Measurements from ENCODE around the gene FLNC. TPM values are rescaled to one million over a fixed set of nuclear protein-coding genes. Genes with fewer than 3 reads are reported as not detected.

Gene FLNC
- total RNA-seq, 1 experiment from 2014 or later, result 128 TPM

DNA sequence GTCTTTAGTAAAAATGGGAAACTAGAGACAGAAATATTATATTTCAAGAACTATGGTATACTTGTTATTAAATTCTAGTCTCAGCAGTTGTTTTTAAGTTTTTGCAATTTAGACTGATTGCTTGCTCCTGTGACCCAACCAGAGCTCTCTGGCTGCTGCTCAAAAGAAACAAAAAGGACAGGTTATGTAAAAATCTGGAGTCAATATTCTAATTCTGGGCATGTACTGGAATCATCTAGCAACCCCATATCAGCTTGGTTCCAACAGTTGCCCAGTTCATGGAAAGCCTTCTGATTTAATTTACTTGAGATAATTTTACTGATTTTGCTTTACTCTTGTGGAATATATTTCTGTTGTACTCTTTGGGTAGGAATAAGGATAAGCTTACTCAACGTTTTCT, 70.0 kb downstream of the FLNC start:
- no peak for DNase-seq
- H3K36me3 ChIP-seq (ENCODE audit: control insufficient read depth, insufficient read depth, low read length), result no peaks in the 10 kb centered on the region
- ChIA-PET POLR2A (no interaction called here), CTCF (no interaction called here)
- H3K4me3 ChIP-seq (ENCODE audit: low read depth, low read length), result no peak overlapping the region
- Mint-ChIP-seq H3K27me3 (ENCODE audit: insufficient read depth, unreplicated experiment) (no peaks in the 10 kb centered on the region), H3K9me3 (ENCODE audit: unreplicated experiment) (no peaks in the 10 kb centered on the region), H3K4me3 (ENCODE audit: unreplicated experiment) (no peak overlapping the region), H3K4me1 (ENCODE audit: low read depth, unreplicated experiment) (peaks cover 8% of the 10 kb centered on the region), H3K36me3 (ENCODE audit: insufficient read depth, unreplicated experiment) (no peaks in the 10 kb centered on the region), H3K27ac (ENCODE audit: unreplicated experiment) (no peak overlapping the region)
- H3K4me1 ChIP-seq, result no peaks in the 10 kb centered on the region
- no peaks in the 10 kb centered on the region for H3K9me3 ChIP-seq
- BruUV-seq (replicated peaks), result no TSS peak
- H3K27me3 ChIP-seq (replicated peaks; ENCODE audit: control insufficient read depth, insufficient read depth, low read length), result no peaks in the 10 kb centered on the region
- intact Hi-C loops (cut with micrococcal nuclease; ENCODE audit: unreplicated experiment), result loop anchor here (5.0 kb wide), 1 partner anchor 47 kb away; no protein-coding TSS in a partner anchor
- TF ChIP-seq, protein P1, sequence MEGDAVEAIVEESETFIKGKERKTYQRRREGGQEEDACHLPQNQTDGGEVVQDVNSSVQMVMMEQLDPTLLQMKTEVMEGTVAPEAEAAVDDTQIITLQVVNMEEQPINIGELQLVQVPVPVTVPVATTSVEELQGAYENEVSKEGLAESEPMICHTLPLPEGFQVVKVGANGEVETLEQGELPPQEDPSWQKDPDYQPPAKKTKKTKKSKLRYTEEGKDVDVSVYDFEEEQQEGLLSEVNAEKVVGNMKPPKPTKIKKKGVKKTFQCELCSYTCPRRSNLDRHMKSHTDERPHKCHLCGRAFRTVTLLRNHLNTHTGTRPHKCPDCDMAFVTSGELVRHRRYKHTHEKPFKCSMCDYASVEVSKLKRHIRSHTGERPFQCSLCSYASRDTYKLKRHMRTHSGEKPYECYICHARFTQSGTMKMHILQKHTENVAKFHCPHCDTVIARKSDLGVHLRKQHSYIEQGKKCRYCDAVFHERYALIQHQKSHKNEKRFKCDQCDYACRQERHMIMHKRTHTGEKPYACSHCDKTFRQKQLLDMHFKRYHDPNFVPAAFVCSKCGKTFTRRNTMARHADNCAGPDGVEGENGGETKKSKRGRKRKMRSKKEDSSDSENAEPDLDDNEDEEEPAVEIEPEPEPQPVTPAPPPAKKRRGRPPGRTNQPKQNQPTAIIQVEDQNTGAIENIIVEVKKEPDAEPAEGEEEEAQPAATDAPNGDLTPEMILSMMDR (IDR thresholded peaks at IDR 0.05; ENCODE audit: insufficient read depth in 1 of 2, low read depth in 1 of 2, low read length in 1 of 2, severe bottlenecking in 1 of 2, unreplicated experiment in 1 of 2), result no peak

DNA sequence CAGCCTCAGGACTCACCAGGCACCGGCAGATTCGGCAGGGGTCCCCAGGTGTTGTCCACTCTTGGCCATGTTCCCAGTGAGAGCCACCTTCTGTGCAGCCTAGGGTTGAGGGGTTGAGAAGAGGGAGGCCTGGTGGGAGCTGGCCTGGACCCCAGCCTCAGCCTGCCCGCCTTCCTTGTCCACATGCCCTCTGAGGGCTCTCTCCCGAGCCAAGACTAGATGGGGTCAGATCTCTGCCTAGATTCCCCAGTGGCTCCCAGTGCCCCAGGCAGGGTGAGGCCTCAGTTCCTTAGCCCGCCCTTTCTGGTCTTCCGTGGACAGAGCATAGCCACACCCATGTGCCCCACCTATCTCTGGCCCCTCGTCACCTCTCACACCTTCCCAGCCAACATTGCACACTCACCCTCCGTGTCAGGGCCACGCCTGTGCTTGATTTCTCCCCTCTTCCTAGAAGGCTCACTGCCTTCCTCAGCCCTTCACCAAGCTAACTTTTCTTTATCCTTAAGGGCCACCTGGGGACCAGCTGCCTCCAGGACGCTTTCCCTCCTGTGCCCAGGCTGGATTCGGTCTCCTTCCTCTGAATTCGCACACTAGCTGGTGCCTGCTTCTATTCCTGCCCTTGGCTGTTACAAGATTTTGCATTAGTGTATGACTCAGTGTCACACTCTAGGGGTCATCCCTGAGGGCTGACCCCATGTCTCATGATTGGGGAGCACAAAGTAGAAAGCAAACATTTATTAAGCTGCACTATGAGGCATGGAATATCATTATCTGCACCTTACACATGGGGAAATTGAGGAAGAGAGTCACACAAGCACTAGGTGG, 72.8 kb downstream of the FLNC start:
- no peaks in the 10 kb centered on the region for H3K4me1 ChIP-seq
- H3K27me3 ChIP-seq (replicated peaks; ENCODE audit: control insufficient read depth, insufficient read depth, low read length), result no peaks in the 10 kb centered on the region
- H3K9me3 ChIP-seq, result no peaks in the 10 kb centered on the region
- H3K36me3 Mint-ChIP-seq (ENCODE audit: insufficient read depth, unreplicated experiment), result no peaks in the 10 kb centered on the region
- intact Hi-C loops (cut with micrococcal nuclease; ENCODE audit: unreplicated experiment), result loop anchor here (5.0 kb wide), 1 partner anchor 44 kb away; no protein-coding TSS in a partner anchor
- DNase-seq, result peak in 1 of 2 experiments; percentile 43
- H3K9me3 Mint-ChIP-seq (ENCODE audit: unreplicated experiment), result no peaks in the 10 kb centered on the region
- H3K4me1 Mint-ChIP-seq (ENCODE audit: low read depth, unreplicated experiment), result peaks cover 8% of the 10 kb centered on the region
- TF ChIP-seq, protein P1 (IDR thresholded peaks at IDR 0.05; ENCODE audit: insufficient read depth in 1 of 2, low read depth in 1 of 2, low read length in 1 of 2, severe bottlenecking in 1 of 2, unreplicated experiment in 1 of 2), result no peak
- BruUV-seq (replicated peaks), result no TSS peak
- H3K36me3 ChIP-seq (ENCODE audit: control insufficient read depth, insufficient read depth, low read length), result no peaks in the 10 kb centered on the region
- ChIA-PET CTCF (interaction anchor here (1.7 kb wide), 1 partner anchor 189 kb away, joined by 9 read pairs; no protein-coding TSS in a partner anchor), POLR2A (no interaction called here)
- H3K4me3 Mint-ChIP-seq (ENCODE audit: unreplicated experiment), result no peak overlapping the region
- H3K27me3 Mint-ChIP-seq (ENCODE audit: insufficient read depth, unreplicated experiment), result no peaks in the 10 kb centered on the region
- H3K27ac Mint-ChIP-seq (ENCODE audit: unreplicated experiment), result no peak overlapping the region
- no peak overlapping the region for H3K4me3 ChIP-seq (ENCODE audit: low read depth, low read length)

DNA sequence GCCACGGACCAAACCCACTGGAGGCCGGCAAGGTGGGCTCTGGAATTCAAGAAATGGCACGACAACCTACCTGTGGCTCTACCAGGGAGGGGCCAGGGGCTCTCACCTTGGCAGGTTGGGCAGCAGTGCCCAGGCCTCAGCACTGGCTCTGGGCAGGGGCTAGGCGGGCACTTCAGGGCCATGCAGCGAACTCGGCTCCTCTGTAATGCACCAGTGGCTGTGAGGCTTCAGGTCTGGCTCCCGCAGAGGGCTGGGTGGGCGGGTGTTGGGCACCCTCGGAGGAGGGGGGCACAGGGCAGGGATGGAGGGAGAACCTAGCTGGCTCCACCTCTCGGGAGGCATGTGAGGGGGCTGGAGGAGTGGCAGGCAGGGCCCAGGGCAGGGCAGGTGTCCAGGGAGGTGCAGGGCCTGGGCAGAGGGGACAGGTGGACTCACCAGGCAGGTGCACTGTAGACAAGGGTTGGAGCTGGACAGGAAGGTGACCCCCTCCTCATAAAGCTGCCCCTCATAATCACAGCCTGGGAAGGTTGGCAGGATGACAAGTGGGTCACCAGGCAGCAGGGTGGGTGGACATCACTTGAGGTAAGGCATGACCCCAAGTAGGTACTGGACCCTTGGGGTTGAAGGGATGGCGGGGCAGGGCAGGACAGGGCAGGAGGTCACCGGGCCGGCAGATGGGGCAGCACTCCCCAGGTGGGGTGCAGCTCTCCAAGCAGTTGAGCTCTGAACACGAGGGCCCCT, 73.6 kb downstream of the FLNC start:
- DNase-seq, result no peak
- POLR2A ChIA-PET, result no interaction called here
- Histone ChIP-seq H3K9me3 (no peaks in the 10 kb centered on the region), H3K36me3 (ENCODE audit: control insufficient read depth, insufficient read depth, low read length) (no peaks in the 10 kb centered on the region), H3K4me1 (no peaks in the 10 kb centered on the region), H3K4me3 (ENCODE audit: low read depth, low read length) (no peak overlapping the region), H3K27me3 (replicated peaks; ENCODE audit: control insufficient read depth, insufficient read depth, low read length) (no peaks in the 10 kb centered on the region)
- intact Hi-C loops (cut with micrococcal nuclease; ENCODE audit: unreplicated experiment), result loop anchor here (1.0 to 5.0 kb wide), 2 partner anchors 44 to 188 kb away; no protein-coding TSS in a partner anchor
- TF ChIP-seq, protein P1 (IDR thresholded peaks at IDR 0.05; ENCODE audit: insufficient read depth in 1 of 2, low read depth in 1 of 2, low read length in 1 of 2, severe bottlenecking in 1 of 2, unreplicated experiment in 1 of 2), result no peak
- no peaks in the 10 kb centered on the region for H3K9me3 Mint-ChIP-seq (ENCODE audit: unreplicated experiment)
- H3K27ac Mint-ChIP-seq (ENCODE audit: unreplicated experiment), result no peak overlapping the region
- peaks cover 8% of the 10 kb centered on the region for H3K4me1 Mint-ChIP-seq (ENCODE audit: low read depth, unreplicated experiment)
- no peaks in the 10 kb centered on the region for H3K27me3 Mint-ChIP-seq (ENCODE audit: insufficient read depth, unreplicated experiment)
- H3K36me3 Mint-ChIP-seq (ENCODE audit: insufficient read depth, unreplicated experiment), result no peaks in the 10 kb centered on the region
- no peak overlapping the region for H3K4me3 Mint-ChIP-seq (ENCODE audit: unreplicated experiment)
- BruUV-seq (replicated peaks), result no TSS peak
- CTCF ChIA-PET, result interaction anchor here (1.7 kb wide), 1 partner anchor 188 kb away, joined by 9 read pairs; no protein-coding TSS in a partner anchor

All from Caco-2 (cell line).